ENCODE data around the gene MSRB2.
"Not testable (repeated sequence)": the region's sequence is repeated elsewhere in the genome, so short reads cannot be mapped to it uniquely, and the experiment has no call there.

Gene MSRB2
- 2.5 to 3.5 (median 2.9) reads per million in 4 donors for total RNA-seq

GRCh38 chr10:23095404-23095965 is at the start of gene MSRB2:
MSRB2 (plus strand) TSS chr10:23095579; CDS start chr10:23095609, 30 bp downstream.
- DNase-seq, result peak; percentile 70 to 91 (median 71)

- DNase-seq, result no peak
Measured at GRCh38 chr10:23046027-23046426, 49.4 kb upstream of the MSRB2 start.

GRCh38 chr10:23047201-23048050 is 48.0 kb upstream of the MSRB2 start:
- DNase-seq, result no peak

GRCh38 chr10:23048191-23048590 is 47.2 kb upstream of the MSRB2 start:
- no peak for DNase-seq

DNA sequence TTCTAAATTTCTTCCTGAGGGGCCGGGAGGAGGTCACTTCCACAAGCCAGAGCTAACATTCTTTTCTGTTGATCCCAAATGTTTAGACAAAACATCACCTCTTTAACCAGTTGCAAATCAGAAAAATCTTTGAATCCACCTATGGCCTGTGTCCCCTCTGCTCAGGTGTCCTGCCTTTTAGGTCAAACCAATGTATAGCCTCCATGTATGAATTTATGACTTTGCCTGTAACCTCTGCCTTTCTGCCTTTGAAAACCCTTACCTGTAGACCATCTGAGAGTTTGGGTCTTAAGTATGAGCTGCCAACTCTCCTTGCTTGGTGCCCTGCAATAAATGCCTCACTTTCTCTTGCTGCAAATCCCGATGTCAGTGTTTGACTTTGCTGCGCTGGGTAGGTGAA is 44.1 kb upstream of the MSRB2 start:
- no peak for DNase-seq

GRCh38 chr10:23051855-23052331 is 43.5 kb upstream of the MSRB2 start:
- no peak for DNase-seq

GRCh38 chr10:23053036-23053435 is 42.3 kb upstream of the MSRB2 start:
- DNase-seq, result no peak

GRCh38 chr10:23055424-23056185 is 39.8 kb upstream of the MSRB2 start:
- DNase-seq, result no peak

- DNase-seq, result no peak
Measured at GRCh38 chr10:23056186-23056579, 39.2 kb upstream of the MSRB2 start.

- no peak for DNase-seq
Measured at GRCh38 chr10:23058366-23058765, 37.0 kb upstream of the MSRB2 start.

DNA sequence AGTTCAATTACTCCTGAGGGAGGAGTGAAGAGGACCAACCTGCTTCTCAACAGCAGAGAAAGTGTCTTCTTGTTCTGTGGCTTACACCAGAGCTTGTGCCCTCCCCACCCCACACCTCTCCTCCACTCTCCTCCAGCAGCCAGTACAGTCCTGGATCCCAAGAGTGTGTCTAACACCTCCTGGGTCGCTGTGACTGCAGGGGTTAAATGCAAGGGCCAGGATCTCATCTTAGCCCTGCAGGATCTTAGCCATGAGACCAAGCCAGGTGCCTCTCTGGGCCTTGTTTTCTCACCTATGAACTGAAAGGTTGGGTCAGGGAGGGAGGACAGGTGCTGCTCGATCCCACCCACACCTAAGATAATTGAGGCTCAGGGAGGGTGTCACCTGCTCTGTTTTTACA is 34.5 kb upstream of the MSRB2 start:
- DNase-seq, result no peak

DNA sequence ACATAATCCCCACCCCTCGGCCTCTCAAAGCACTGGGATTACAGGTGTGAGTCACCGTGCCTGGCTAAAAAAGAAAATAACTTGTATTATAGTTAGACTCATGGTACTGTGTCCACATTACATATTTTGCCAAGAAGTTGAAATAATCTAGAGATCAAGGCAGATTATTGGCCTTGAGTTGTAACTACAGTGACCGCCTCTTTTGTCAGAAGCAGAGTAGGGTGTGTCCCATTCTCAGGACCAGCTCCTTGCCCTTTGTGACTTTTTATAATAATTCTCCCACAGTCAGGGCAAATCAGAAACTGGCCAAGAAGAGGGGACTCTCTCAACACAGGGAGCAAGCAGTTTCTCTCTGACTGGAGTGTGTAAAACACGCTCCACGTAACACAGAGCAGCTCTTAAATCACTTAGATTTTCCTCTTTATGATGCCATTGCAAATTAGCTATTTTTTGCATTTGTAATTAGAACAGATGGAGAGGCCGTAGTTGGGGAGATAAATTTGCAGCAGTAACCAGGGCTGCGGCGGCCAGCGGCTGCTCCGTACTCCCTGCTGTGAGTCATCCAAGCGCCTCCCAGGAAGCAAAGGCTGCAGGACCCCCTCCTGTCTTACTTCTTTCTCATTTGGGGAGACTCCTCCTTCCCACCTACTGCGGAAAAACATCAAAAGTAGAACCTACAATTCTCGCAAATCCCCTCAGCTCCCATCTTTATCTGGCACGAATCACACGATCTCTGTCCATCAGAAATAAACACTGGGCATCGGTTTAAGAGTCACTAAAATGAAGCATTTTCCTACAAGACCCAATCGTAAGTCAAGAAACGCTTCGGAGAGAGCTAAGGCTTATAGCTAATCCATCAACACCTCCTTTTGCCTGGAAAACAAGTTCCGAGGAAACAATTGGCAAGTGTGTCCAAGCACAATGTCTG is 32.1 kb upstream of the MSRB2 start:
- DNase-seq, result no peak

GRCh38 chr10:23063973-23064812 is 31.2 kb upstream of the MSRB2 start:
- DNase-seq, result no peak

DNA sequence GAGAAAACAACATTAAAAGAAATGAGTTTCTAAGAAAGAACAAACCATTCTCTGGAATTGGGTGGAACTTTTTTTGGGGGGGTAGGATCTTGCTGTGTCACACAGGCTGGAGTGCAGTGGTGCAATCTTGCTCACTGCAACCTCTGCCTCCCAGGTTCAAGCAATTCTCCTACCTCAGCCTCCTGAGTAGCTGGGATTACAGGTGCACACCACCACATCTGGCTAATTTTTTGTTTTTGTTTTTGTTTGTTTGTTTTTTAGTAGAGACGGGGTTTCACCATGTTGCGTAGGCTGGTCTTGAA is 30.6 kb upstream of the MSRB2 start:
- DNase-seq, result not testable (repeated sequence)

DNA sequence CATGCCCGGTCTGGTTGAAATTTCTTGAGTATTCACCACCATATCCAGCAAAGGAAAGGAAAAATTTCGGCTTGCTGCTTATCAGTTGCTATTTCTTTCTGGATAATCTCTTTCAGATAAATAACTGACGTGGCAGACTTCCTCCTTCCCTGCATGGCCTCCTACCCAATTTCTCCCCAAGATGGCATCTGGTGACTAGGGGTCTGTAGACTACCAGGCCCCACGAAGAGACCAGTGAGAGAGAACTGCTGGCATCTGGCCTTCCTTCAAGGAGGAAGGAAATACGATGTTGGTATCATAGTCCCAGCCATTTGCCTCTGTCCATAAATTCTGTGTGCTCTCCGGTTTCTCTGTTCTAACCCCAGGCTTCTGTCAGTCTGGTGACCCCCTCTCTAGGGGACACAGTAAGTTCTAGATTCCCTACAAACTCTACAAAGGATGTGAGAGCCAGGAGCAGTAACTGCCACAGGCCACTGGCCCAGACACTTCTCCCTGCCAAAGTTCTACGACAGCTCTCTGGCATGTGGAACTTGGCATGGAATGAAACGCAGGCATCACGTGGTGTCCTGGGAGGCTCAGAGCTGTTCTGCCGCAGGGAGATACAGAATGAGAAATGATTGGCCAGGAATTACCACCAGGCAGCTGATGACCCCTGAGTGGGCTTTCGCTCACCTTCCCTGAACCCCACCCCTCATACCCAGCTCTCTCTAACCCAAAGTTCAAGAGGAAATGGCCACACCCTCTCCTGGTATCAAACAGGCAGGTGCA is 30.0 kb upstream of the MSRB2 start:
- no peak for DNase-seq

- DNase-seq, result no peak
Measured at GRCh38 chr10:23067337-23067736, 28.0 kb upstream of the MSRB2 start.

DNA sequence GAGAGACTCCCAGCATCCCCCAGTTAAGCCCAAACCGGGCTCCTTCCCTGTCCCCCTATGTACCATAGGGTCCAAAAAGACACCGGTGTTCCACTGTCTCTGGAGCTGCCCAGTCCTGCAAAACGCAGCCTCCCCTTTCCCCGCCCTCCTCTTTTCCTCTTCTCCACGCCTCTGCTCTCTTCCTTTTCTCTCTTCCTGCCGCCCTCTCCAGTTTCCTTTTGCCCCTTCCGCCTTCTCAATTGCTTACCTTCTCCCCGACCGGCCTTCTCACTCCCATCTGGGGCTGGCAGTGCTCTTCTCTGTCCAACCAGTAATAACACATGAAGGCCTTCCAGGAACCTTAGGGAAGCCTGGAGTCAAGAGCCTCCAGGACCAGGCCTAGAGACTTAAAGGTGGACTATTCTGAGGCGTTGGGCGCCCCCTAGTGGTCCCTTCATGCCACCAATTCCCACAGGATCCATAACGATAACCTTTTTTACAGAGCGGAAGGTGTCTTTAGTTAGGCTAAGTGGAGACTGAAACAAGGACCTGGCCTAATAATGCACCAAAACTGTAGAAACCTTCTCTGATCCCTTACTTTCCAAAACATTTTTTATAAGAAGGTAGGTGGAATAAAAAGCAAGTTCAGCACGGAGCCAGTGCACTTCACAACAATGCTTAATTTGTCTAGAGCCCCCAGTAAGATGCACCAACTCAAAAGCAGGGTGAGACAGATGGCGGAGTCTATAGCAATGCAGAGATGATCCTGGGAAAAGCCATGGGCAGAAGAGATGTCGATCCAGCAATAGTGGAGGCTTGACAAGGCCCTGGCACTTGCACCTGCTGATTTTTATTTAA is 27.2 kb upstream of the MSRB2 start:
- DNase-seq, result peak; percentile 21 to 56 (median 48)

- peak in 1 of 5 donors; percentile 7 for DNase-seq
Measured at GRCh38 chr10:23069019-23069815, 26.2 kb upstream of the MSRB2 start.

All from T-helper 1 cell (primary cell).